Measurements from ENCODE around the gene CREB3.
A peak's percentile ranks its signal among the peaks of the same experiment; 100 is the strongest.

CREB3 gene

DNA sequence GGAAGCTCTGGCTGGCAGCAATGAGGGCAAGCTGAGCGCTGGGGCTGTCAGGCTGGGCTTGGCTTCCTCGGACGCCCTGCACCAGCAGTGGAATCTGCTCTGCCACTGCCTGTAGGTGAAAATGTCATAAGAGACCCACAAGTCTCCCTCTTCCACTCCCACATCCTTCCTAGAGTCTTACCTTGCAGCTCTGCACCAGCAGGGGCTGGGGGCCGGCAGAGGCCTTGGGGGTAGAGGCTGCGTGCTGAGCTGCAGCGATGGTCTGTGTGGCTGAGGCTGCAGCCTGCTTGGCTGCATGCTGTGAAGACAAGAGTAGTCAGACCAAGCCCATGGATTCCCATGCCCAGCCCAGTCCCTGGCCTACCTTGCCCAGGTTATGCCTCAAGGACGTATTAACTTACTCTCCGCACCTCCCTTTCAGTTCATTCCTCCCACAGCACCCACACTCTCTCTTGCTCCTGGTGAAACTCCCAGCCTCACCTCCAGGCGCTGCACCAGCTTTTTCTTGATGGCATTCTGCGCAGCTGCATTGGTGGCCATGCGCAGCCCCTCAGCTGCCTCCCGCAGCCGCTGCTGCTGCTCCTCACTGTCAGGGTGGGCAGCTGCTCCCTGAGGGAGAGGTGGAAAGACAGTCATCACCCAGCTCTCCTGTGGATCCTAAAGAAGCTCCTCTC is 17.8 kb upstream of the CREB3 start:
- no peak for TF ChIP-seq CTCF (IDR thresholded peaks at IDR 0.05; ENCODE audit: insufficient read depth, low read depth, low read length, missing control alignments)
- no peak overlapping the region for H3K4me3 ChIP-seq (ENCODE audit: low read depth, low read length)
- DNase-seq (ENCODE audit: low read depth), result no peak

DNA sequence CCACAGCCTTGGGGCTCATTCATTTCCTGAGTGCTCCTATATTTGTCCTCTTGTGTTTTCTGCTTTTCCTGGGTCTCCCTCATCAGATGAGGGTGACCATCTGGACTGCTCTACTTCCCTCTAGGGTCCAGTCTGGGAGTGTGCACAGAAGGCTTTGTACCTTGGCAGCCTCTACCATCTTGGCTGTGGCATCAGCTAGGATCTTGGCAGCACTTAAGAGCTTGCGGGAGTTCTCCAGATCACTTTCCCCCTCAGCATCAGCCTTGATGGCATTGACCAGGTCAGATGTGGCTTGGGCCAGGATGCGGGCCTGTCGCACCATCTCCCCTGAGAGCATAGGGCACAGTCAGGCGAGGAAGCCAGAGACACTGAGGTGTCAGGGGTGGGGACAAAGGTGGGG is 16.2 kb upstream of the CREB3 start:
- TF ChIP-seq CTCF (IDR thresholded peaks at IDR 0.05; ENCODE audit: insufficient read depth, low read depth, low read length, missing control alignments), result no peak

DNA sequence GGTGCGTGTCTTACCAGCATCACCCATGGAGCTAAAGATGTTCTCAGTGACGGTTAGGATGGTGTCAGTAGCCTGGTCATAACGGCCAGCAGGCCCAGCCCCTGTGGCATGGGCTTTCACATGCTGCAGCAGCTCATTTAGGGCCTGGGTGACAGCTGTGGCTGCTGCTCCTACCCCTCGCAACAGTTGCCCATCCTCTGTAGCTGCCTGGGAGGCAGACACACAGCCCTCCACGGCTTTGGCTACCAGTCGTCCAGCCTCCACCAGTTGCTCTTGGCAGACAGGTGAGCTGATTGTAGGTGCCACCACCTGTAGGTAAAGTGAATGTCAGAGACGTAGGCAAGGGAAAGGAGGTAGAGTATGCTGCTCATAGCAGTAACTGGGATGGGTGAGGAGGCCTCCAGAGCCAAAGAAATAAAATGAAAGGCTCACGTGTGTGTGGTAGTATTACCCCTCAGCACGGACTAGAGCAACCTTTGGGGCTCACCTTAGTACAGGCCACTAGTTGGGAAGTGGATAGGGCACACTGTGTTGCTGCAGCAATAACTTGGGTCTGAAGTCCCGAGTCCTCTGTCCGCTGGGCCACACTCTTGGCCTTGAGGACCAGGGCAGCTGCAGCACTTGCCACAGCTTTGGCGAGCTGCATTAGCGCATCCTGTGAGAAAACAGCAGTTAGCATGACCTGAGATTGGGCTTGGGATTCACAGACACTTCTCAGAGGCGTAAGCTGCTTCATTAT is 15.2 kb upstream of the CREB3 start:
- TF ChIP-seq CTCF (IDR thresholded peaks at IDR 0.05; ENCODE audit: insufficient read depth, low read depth, low read length, missing control alignments), result no peak
- no peak overlapping the region for H3K4me3 ChIP-seq (ENCODE audit: low read depth, low read length)
- DNase-seq (ENCODE audit: low read depth), result no peak

More for the DNA sequence above, 16.2 kb upstream of the CREB3 start:
- DNase-seq (ENCODE audit: low read depth), result no peak
- H3K4me3 ChIP-seq (ENCODE audit: low read depth, low read length), result no peak overlapping the region

DNA sequence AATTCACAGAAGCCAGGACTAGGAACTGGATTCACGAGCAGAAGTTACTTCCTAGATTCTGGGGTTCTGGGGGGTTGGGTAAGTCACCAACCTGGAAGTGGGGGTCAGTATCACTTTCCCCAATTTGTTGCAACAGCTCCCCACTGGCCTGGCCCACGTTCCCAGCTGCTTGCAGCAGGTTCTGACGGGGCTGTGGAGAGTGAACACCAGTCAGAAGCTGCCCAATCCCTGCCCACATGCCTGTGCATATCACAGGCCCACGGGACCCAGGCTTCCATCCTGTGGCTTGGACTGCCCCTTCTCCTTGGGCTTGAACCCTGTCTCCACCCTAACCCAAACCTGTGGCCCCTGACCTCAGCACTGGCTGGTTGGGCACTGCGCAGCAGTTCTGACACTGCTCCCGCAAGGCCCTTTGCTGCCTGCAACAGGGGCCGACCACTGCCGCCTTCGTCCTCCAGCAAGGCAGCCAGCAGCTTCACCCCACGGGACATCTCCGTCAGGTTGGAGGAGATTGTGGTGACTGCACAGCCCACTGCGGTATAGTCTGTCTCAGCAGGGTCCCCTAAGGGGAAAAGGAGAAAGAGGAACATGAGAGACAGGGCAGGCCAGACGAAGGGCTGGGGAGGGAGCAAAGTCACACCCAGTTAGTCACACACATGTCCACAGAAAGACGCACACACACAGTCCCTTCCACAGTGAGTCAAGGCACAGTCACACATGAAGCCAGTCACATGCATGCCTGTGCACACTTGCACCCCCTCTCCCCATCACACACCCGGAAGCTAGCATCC is 13.6 kb upstream of the CREB3 start:
- TF ChIP-seq CTCF (IDR thresholded peaks at IDR 0.05; ENCODE audit: insufficient read depth, low read depth, low read length, missing control alignments), result no peak
- no peak overlapping the region for H3K4me3 ChIP-seq (ENCODE audit: low read depth, low read length)
- peak; percentile 24 for DNase-seq (ENCODE audit: low read depth)

GRCh38 chr9:35719546-35719945 is 12.9 kb upstream of the CREB3 start:
- TF ChIP-seq CTCF (IDR thresholded peaks at IDR 0.05; ENCODE audit: insufficient read depth, low read depth, low read length, missing control alignments), result no peak
- no peak for DNase-seq (ENCODE audit: low read depth)
- no peak overlapping the region for H3K4me3 ChIP-seq (ENCODE audit: low read depth, low read length)

- no peak for TF ChIP-seq CTCF (IDR thresholded peaks at IDR 0.05; ENCODE audit: insufficient read depth, low read depth, low read length, missing control alignments)
- no peak for DNase-seq (ENCODE audit: low read depth)
- H3K4me3 ChIP-seq (ENCODE audit: low read depth, low read length), result no peak overlapping the region
Observed at GRCh38 chr9:35723426-35723825, 9.0 kb upstream of the CREB3 start.

All from GM12865 (cell line).